ENCODE data around the gene TRABD2B.

TRABD2B gene

GRCh38 chr1:47850451-47850850 is 146.7 kb downstream of the TRABD2B start:
- no peak for TF ChIP-seq FOXP2 (optimal IDR thresholded peaks at IDR 0.05; ENCODE audit: borderline replicate concordance, extremely low read depth, extremely low read length, insufficient read depth)
- no peak for TF ChIP-seq TAF1 (IDR thresholded peaks at IDR 0.05; ENCODE audit: borderline replicate concordance, insufficient read depth, low read length)
- no peak for TF ChIP-seq SIN3A (IDR thresholded peaks at IDR 0.05; ENCODE audit: borderline replicate concordance, insufficient read depth, low read length)
- TF ChIP-seq, protein P1, sequence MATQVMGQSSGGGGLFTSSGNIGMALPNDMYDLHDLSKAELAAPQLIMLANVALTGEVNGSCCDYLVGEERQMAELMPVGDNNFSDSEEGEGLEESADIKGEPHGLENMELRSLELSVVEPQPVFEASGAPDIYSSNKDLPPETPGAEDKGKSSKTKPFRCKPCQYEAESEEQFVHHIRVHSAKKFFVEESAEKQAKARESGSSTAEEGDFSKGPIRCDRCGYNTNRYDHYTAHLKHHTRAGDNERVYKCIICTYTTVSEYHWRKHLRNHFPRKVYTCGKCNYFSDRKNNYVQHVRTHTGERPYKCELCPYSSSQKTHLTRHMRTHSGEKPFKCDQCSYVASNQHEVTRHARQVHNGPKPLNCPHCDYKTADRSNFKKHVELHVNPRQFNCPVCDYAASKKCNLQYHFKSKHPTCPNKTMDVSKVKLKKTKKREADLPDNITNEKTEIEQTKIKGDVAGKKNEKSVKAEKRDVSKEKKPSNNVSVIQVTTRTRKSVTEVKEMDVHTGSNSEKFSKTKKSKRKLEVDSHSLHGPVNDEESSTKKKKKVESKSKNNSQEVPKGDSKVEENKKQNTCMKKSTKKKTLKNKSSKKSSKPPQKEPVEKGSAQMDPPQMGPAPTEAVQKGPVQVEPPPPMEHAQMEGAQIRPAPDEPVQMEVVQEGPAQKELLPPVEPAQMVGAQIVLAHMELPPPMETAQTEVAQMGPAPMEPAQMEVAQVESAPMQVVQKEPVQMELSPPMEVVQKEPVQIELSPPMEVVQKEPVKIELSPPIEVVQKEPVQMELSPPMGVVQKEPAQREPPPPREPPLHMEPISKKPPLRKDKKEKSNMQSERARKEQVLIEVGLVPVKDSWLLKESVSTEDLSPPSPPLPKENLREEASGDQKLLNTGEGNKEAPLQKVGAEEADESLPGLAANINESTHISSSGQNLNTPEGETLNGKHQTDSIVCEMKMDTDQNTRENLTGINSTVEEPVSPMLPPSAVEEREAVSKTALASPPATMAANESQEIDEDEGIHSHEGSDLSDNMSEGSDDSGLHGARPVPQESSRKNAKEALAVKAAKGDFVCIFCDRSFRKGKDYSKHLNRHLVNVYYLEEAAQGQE (IDR thresholded peaks at IDR 0.05; ENCODE audit: insufficient read depth in 1 of 2, low read depth in 2 of 2, low read length in 2 of 2) = no peak
- TF ChIP-seq POLR2AphosphoS5 (IDR thresholded peaks at IDR 0.05; ENCODE audit: low read depth, low read length) = no peak

- TF ChIP-seq FOXP2 (optimal IDR thresholded peaks at IDR 0.05; ENCODE audit: borderline replicate concordance, extremely low read depth, extremely low read length, insufficient read depth) = no peak
- TF ChIP-seq SIN3A (IDR thresholded peaks at IDR 0.05; ENCODE audit: borderline replicate concordance, insufficient read depth, low read length) = no peak
- TF ChIP-seq POLR2AphosphoS5 (IDR thresholded peaks at IDR 0.05; ENCODE audit: low read depth, low read length) = no peak
- TF ChIP-seq TAF1 (IDR thresholded peaks at IDR 0.05; ENCODE audit: borderline replicate concordance, insufficient read depth, low read length) = no peak
- TF ChIP-seq, protein P1 (IDR thresholded peaks at IDR 0.05; ENCODE audit: insufficient read depth in 1 of 2, low read depth in 2 of 2, low read length in 2 of 2) = no peak
Observed at GRCh38 chr1:47849591-47850261, 147.5 kb downstream of the TRABD2B start.

GRCh38 chr1:47849005-47849521 is 148.1 kb downstream of the TRABD2B start:
- no peak for TF ChIP-seq SIN3A (IDR thresholded peaks at IDR 0.05; ENCODE audit: borderline replicate concordance, insufficient read depth, low read length)

DNA sequence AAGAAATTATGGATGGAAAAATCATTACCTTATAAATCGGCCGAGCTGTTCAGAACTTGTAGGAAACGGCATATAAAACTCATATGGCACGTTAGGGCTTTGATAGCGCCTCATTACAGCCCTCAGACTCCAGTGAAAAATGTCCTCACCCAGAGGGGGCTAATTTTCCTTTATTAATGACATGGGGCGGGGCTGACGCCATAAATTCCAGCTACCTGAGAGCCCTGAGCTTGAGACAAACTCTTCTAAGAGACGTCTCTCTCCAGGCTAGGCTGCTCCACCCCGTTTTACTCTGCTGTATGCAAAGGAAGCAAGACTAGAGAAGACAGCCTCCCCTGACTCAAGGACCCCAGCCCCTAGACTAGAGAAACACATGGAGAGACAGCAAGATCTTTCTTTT is 149.4 kb downstream of the TRABD2B start:
- no peak for TF ChIP-seq POLR2AphosphoS5 (IDR thresholded peaks at IDR 0.05; ENCODE audit: low read depth, low read length)

DNA sequence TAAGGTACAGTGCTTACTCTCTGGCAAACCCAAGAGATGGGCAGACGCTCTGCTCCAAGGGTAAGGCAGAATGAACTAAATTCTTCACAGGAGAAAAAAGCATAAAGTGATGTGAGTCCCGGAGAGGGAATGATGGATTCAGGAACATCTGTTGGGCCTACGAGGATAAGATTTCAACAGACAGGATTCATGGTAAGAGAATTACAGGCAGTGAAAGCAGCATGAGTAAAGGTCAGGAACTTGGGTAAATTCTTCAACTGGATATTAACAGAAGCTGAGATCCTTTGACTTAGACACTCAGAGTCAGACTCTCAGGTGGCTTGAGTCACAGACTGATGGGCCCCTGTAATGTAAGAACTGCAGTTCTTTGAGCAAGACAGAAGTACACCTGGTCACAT is 152.6 kb downstream of the TRABD2B start:
- TF ChIP-seq, protein P1 (IDR thresholded peaks at IDR 0.05; ENCODE audit: insufficient read depth in 1 of 2, low read depth in 2 of 2, low read length in 2 of 2) = no peak
- TF ChIP-seq TAF1 (IDR thresholded peaks at IDR 0.05; ENCODE audit: borderline replicate concordance, insufficient read depth, low read length) = no peak
- no peak for TF ChIP-seq POLR2AphosphoS5 (IDR thresholded peaks at IDR 0.05; ENCODE audit: low read depth, low read length)
- TF ChIP-seq FOXP2 (optimal IDR thresholded peaks at IDR 0.05; ENCODE audit: borderline replicate concordance, extremely low read depth, extremely low read length, insufficient read depth) = no peak
- no peak for TF ChIP-seq SIN3A (IDR thresholded peaks at IDR 0.05; ENCODE audit: borderline replicate concordance, insufficient read depth, low read length)

DNA sequence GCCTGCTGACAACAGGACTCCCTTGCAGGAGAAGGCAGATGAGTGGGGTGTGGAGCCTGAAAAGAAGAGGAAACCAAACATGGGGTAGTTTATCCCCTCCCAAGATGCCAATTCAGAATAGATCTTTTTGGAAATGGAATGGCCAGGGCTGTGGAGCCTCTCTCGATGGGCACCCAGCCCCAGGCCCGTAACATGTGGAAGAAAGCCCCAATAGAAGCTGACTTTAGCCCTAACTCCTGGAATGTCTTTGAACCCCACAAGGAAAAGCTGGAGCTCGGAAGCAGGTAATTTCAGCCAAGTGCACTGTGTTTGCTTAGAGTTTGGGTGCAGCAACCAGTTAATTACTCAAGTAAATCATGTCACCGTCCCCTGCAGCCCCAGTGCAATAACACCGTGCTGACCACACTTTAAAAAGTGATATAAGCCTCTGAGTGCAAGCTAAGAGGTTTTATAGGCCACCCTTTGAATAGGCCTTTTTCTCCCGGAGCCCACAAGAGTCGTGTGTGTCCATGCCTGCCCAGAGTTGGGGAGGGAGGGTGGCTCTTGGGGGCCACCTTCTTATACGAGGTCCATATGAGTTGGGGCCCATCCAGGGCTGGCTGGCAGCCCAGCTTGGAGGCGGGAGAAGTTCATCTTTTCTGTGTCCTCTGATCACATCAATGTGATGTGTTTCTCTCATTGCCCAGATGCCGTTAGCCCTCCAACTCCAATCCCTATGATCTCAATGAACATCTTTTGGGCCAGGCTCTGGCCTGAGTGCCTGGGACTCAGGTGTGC is 153.2 kb downstream of the TRABD2B start:
- TF ChIP-seq TAF1 (IDR thresholded peaks at IDR 0.05; ENCODE audit: borderline replicate concordance, insufficient read depth, low read length) (no peak), POLR2AphosphoS5 (IDR thresholded peaks at IDR 0.05; ENCODE audit: low read depth, low read length) (no peak), SIN3A (IDR thresholded peaks at IDR 0.05; ENCODE audit: borderline replicate concordance, insufficient read depth, low read length) (no peak), FOXP2 (optimal IDR thresholded peaks at IDR 0.05; ENCODE audit: borderline replicate concordance, extremely low read depth, extremely low read length, insufficient read depth) (no peak)
- TF ChIP-seq, protein P1 (IDR thresholded peaks at IDR 0.05; ENCODE audit: insufficient read depth in 1 of 2, low read depth in 2 of 2, low read length in 2 of 2) = no peak

Measured in PFSK-1 (cell line).